GM19239 (cell line): ENCODE data around the gene MYCN.
"Not testable (repeated sequence)": the region's sequence is repeated elsewhere in the genome, so short reads cannot be mapped to it uniquely, and the experiment has no call there.

Experiments
- DNase-seq: peaks from one replicate; pipeline ENCODE4 v3.0.0; 2011; ENCODE audit warnings: low spot score; ENCODE audit not compliant: insufficient read length
- FAIRE-seq: peaks from 2 replicates; lab custom pipeline; 2011; peaks lifted over from hg19 to GRCh38; lab: Jason Lieb, UNC

Gene MYCN

GRCh38 chr2:15955232-15955988 lies 15.1 kb downstream of the MYCN start:
- DNase-seq (no peak), FAIRE-seq (no peak)

- no peak for DNase-seq
- no peak for FAIRE-seq
These were observed 15.9 kb downstream of the MYCN start for GRCh38 chr2:15956230-15956629.

GRCh38 chr2:15956751-15957736 lies 16.7 kb downstream of the MYCN start:
- FAIRE-seq (no peak), DNase-seq (no peak)

GRCh38 chr2:15957881-15958713 lies 17.7 kb downstream of the MYCN start:
- DNase-seq (no peak), FAIRE-seq (no peak)

- DNase-seq, result no peak
- no peak for FAIRE-seq
These were observed 19.2 kb downstream of the MYCN start for GRCh38 chr2:15959331-15960153.

GRCh38 chr2:15960154-15960520 lies 19.8 kb downstream of the MYCN start:
- not testable (repeated sequence) for FAIRE-seq, DNase-seq

GRCh38 chr2:15963109-15963976 lies 23.0 kb downstream of the MYCN start:
- DNase-seq, FAIRE-seq: not testable (repeated sequence)

- FAIRE-seq (no peak), DNase-seq (no peak)
These were observed 23.8 kb downstream of the MYCN start for GRCh38 chr2:15963977-15964670.

- FAIRE-seq, result no peak
- DNase-seq, result no peak
These were observed 24.7 kb downstream of the MYCN start for GRCh38 chr2:15964936-15965563.

GRCh38 chr2:15965564-15966019 lies 25.2 kb downstream of the MYCN start:
- no peak for FAIRE-seq
- DNase-seq, result no peak

GRCh38 chr2:15967415-15968279 lies 27.3 kb downstream of the MYCN start:
- no peak for FAIRE-seq
- no peak for DNase-seq

- no peak for DNase-seq
- no peak for FAIRE-seq
These were observed 28.2 kb downstream of the MYCN start for GRCh38 chr2:15968280-15969178.

- DNase-seq (no peak), FAIRE-seq (no peak)
These were observed 28.9 kb downstream of the MYCN start for GRCh38 chr2:15969214-15969613.

- DNase-seq, result no peak
- FAIRE-seq, result no peak
These were observed 30.4 kb downstream of the MYCN start for GRCh38 chr2:15970701-15971100.

GRCh38 chr2:15971351-15971750 lies 31.0 kb downstream of the MYCN start:
- FAIRE-seq (no peak), DNase-seq (no peak)
